Vagina (tissue), 2 donors: ENCODE data around the gene SOX14. TPM values are rescaled to one million over a fixed set of nuclear protein-coding genes. Genes with fewer than 3 reads are reported as not detected.

Source experiments
- DNase-seq, 2 donors: peaks; one replicate each; pipeline ENCODE4 v3.0.0-alpha.2; 2017; ENCODE audit errors: extremely low spot score in 2 of 2
- H3K27ac ChIP-seq: fragments of 200-600 bp; sonication (generic); one replicate; pipeline ENCODE4 v1.5.1; 2019
- H3K27me3 ChIP-seq: fragments of 200-600 bp; sonication (generic); one replicate; pipeline ENCODE4 v1.5.1; 2019
- H3K36me3 ChIP-seq, 2 donors: fragments of 200-600 bp; sonication (generic); one replicate each; pipeline ENCODE4 v1.5.1; 2017 to 2019
- H3K4me1 ChIP-seq: fragments of 200-600 bp; sonication (generic); one replicate; pipeline ENCODE4 v1.5.1; 2019
- H3K4me3 ChIP-seq, 2 donors: fragments of 200-600 bp; sonication (generic); 1 replicate in 1 of 2; 2 replicates in 1 of 2; pipeline ENCODE4 v1.5.1; 2016 to 2019
- H3K9me3 ChIP-seq: fragments of 200-600 bp; sonication (generic); one replicate; pipeline ENCODE4 v1.5.1; 2019
- CTCF ChIP-seq, 3 experiments: fragments of 450-650 bp in 2 of 3; fragments of 200-600 bp in 1 of 3; sonication (generic) in 1 of 3; IDR thresholded peaks; one replicate each; pipeline ENCODE4 v1.5.1; 2017 to 2019; ENCODE audit warnings: antibody characterized with exemption in 3 of 3, mild to moderate bottlenecking in 2 of 3, moderate library complexity in 2 of 3
- POLR2A ChIP-seq, 2 donors: fragments of 450-650 bp; IDR thresholded peaks; one replicate each; pipeline ENCODE4 v1.6.1; 2017; ENCODE audit warnings: antibody characterized with exemption in 2 of 2, mild to moderate bottlenecking in 2 of 2, moderate library complexity in 2 of 2
- POLR2AphosphoS5 ChIP-seq, 2 donors: sonication (generic); formaldehyde crosslinking; IDR thresholded peaks; one replicate each; pipeline ENCODE4 v1.9.0; 2017; ENCODE audit warnings: antibody characterized with exemption in 2 of 2, mild to moderate bottlenecking in 2 of 2, low read depth in 1 of 2; ENCODE audit not compliant: insufficient read depth in 1 of 2
- intact Hi-C: fragments of 100-400 bp; cut with DNase I; formaldehyde crosslinking; loops from one replicate; pipeline ENCODE4 v1.15.1; 2023
- total RNA-seq: library from RNA; depleted of rRNA; stranded (reverse); fragments of >200 nt; gene quantifications from one replicate; pipeline ENCODE4 v1.2.3, GENCODE V29; 2016

Gene SOX14
- total RNA-seq, 1 donor from 2014 or later, result not detected

GRCh38 chr3:137768361-137769321 is 4.5 kb downstream of the SOX14 start:
- TF ChIP-seq POLR2A (IDR thresholded peaks at IDR 0.05) (no peak), CTCF (IDR thresholded peaks at IDR 0.05) (no peak), POLR2AphosphoS5 (IDR thresholded peaks at IDR 0.05; ENCODE audit: insufficient read depth in 1 of 2, low read depth in 1 of 2) (no peak)
- no peak for DNase-seq
- peaks cover 50% of the 10 kb centered on the region for H3K4me1 ChIP-seq

GRCh38 chr3:137769322-137770065 is 5.4 kb downstream of the SOX14 start:
- DNase-seq, result no peak
- Histone ChIP-seq H3K36me3 (no peaks in the 10 kb centered on the region), H3K9me3 (no peaks in the 10 kb centered on the region), H3K4me1 (peaks cover 43% of the 10 kb centered on the region), H3K27me3 (peaks cover 5% of the 10 kb centered on the region), H3K4me3 (no peak overlapping the region), H3K27ac (no peak overlapping the region)
- TF ChIP-seq POLR2A (IDR thresholded peaks at IDR 0.05) (no peak), CTCF (IDR thresholded peaks at IDR 0.05) (no peak), POLR2AphosphoS5 (IDR thresholded peaks at IDR 0.05; ENCODE audit: insufficient read depth in 1 of 2, low read depth in 1 of 2) (no peak)
- intact Hi-C loops, result no loop called here

More at GRCh38 chr3:137768361-137769321, 4.5 kb downstream of the SOX14 start:
- Histone ChIP-seq H3K9me3 (no peaks in the 10 kb centered on the region), H3K36me3 (no peaks in the 10 kb centered on the region), H3K27ac (no peak overlapping the region), H3K4me3 (peak overlapping the region; percentile 6 to 34), H3K27me3 (peaks cover 5% of the 10 kb centered on the region)
- intact Hi-C loops, result no loop called here

- H3K4me3 ChIP-seq, result peak overlapping the region in 1 of 2 donors; percentile 8
- TF ChIP-seq POLR2A (IDR thresholded peaks at IDR 0.05) (no peak), CTCF (IDR thresholded peaks at IDR 0.05) (no peak), POLR2AphosphoS5 (IDR thresholded peaks at IDR 0.05; ENCODE audit: insufficient read depth in 1 of 2, low read depth in 1 of 2) (no peak)
- H3K9me3 ChIP-seq, result no peaks in the 10 kb centered on the region
- DNase-seq, result no peak
- H3K27ac ChIP-seq, result no peak overlapping the region
- intact Hi-C loops, result no loop called here
- H3K4me1 ChIP-seq, result peaks cover 40% of the 10 kb centered on the region
- no peaks in the 10 kb centered on the region for H3K27me3 ChIP-seq
- H3K36me3 ChIP-seq, result no peaks in the 10 kb centered on the region
Observed at GRCh38 chr3:137770066-137770834, 6.1 kb downstream of the SOX14 start.

- peak overlapping the region in 1 of 2 donors; percentile 8 for H3K4me3 ChIP-seq
- H3K36me3 ChIP-seq, result no peaks in the 10 kb centered on the region
- H3K27ac ChIP-seq, result no peak overlapping the region
- H3K27me3 ChIP-seq, result no peaks in the 10 kb centered on the region
- H3K4me1 ChIP-seq, result peaks cover 40% of the 10 kb centered on the region
- TF ChIP-seq POLR2A (IDR thresholded peaks at IDR 0.05), result no peak
- TF ChIP-seq CTCF (IDR thresholded peaks at IDR 0.05), result no peak
- TF ChIP-seq POLR2AphosphoS5 (IDR thresholded peaks at IDR 0.05; ENCODE audit: insufficient read depth in 1 of 2, low read depth in 1 of 2), result no peak
- intact Hi-C loops, result no loop called here
- no peaks in the 10 kb centered on the region for H3K9me3 ChIP-seq
- DNase-seq, result no peak
Observed at GRCh38 chr3:137770835-137771399, 6.8 kb downstream of the SOX14 start.
